Vagina (tissue), 2 donors: ENCODE results near the gene USH1G.

Experiments used
- POLR2A ChIP-seq, 2 donors: fragments of 450-650 bp; IDR thresholded peaks; one replicate each; pipeline ENCODE4 v1.6.1; 2017; ENCODE audit warnings: antibody characterized with exemption in 2 of 2, mild to moderate bottlenecking in 2 of 2, moderate library complexity in 2 of 2
- TF ChIP-seq, protein P1 (sequence below), 3 experiments: fragments of 450-650 bp in 2 of 3; fragments of 200-600 bp in 1 of 3; sonication (generic) in 1 of 3; IDR thresholded peaks; one replicate each; pipeline ENCODE4 v1.5.1; 2017 to 2019; ENCODE audit warnings: antibody characterized with exemption in 3 of 3, mild to moderate bottlenecking in 2 of 3, moderate library complexity in 2 of 3

DNA sequence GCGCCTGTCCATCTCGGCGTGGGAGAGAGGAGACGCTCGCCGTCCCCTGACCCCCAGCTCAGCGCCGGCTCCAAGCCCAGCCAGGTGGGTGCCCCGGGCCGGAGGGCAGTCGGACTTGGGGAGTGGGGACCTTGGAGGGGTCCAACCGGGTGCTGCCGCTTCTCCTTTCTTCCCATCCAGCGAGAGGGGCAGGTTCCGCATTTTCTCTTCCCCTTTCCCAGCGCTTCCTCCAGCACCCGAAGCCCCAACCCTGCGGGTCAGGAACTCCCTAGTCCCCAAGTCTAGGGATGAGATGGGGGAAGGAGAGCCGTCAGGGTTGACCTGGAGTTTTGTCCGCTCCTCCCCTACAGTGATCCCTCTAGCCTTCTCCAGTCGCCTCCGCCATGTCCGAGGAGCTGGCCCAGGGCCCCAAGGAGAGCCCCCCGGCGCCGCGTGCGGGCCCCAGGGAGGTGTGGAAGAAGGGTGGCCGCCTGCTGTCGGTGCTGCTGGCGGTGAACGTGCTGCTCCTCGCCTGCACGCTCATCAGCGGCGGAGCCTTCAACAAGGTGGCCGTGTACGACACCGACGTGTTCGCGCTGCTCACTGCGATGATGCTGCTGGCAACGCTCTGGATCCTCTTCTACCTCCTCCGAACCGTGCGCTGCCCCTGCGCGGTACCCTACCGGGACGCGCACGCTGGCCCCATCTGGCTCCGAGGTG, 1.3 kb upstream of the USH1G start, which contains the start of gene OTOP2:
- TF ChIP-seq, protein P1, sequence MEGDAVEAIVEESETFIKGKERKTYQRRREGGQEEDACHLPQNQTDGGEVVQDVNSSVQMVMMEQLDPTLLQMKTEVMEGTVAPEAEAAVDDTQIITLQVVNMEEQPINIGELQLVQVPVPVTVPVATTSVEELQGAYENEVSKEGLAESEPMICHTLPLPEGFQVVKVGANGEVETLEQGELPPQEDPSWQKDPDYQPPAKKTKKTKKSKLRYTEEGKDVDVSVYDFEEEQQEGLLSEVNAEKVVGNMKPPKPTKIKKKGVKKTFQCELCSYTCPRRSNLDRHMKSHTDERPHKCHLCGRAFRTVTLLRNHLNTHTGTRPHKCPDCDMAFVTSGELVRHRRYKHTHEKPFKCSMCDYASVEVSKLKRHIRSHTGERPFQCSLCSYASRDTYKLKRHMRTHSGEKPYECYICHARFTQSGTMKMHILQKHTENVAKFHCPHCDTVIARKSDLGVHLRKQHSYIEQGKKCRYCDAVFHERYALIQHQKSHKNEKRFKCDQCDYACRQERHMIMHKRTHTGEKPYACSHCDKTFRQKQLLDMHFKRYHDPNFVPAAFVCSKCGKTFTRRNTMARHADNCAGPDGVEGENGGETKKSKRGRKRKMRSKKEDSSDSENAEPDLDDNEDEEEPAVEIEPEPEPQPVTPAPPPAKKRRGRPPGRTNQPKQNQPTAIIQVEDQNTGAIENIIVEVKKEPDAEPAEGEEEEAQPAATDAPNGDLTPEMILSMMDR (IDR thresholded peaks at IDR 0.05), result no peak
- no peak for TF ChIP-seq POLR2A (IDR thresholded peaks at IDR 0.05)
